GM19238 (cell line): Measurements from ENCODE around the gene MAGED1.
"Not testable (repeated sequence)": the region's sequence is repeated elsewhere in the genome, so short reads cannot be mapped to it uniquely, and the experiment has no call there.

Experiments
- DNase-seq: peaks from one replicate; pipeline ENCODE4 v3.0.0; 2011; ENCODE audit warnings: low spot score; ENCODE audit not compliant: insufficient read length

Gene MAGED1

GRCh38 chrX:51894697-51895336 is 1.4 kb downstream of the MAGED1 start:
- DNase-seq: no peak

GRCh38 chrX:51896626-51897025 is 3.2 kb downstream of the MAGED1 start:
- no peak for DNase-seq

- DNase-seq: no peak
Measured at GRCh38 chrX:51899741-51900140, 6.3 kb downstream of the MAGED1 start.

GRCh38 chrX:51902510-51903050 is 9.2 kb downstream of the MAGED1 start:
- no peak for DNase-seq

- not testable (repeated sequence) for DNase-seq
Measured at GRCh38 chrX:51905152-51905551, 11.7 kb downstream of the MAGED1 start.

- DNase-seq: no peak
Measured at GRCh38 chrX:51905711-51906110, 12.3 kb downstream of the MAGED1 start.

- no peak for DNase-seq
Measured at GRCh38 chrX:51917604-51918003, 24.2 kb downstream of the MAGED1 start.

GRCh38 chrX:51922561-51922960 is 29.1 kb downstream of the MAGED1 start:
- no peak for DNase-seq

- DNase-seq: no peak
Measured at GRCh38 chrX:51931566-51932150, 38.2 kb downstream of the MAGED1 start.
